Measurements from ENCODE around the gene FGD2. TPM values are rescaled to one million over a fixed set of nuclear protein-coding genes. Genes with fewer than 3 reads are reported as not detected.

The FGD2 gene
- total and polyA plus RNA-seq, 2 donors (not counting 1 experiment from before 2014, with no cell fraction given), result 352 to 682 TPM

DNA sequence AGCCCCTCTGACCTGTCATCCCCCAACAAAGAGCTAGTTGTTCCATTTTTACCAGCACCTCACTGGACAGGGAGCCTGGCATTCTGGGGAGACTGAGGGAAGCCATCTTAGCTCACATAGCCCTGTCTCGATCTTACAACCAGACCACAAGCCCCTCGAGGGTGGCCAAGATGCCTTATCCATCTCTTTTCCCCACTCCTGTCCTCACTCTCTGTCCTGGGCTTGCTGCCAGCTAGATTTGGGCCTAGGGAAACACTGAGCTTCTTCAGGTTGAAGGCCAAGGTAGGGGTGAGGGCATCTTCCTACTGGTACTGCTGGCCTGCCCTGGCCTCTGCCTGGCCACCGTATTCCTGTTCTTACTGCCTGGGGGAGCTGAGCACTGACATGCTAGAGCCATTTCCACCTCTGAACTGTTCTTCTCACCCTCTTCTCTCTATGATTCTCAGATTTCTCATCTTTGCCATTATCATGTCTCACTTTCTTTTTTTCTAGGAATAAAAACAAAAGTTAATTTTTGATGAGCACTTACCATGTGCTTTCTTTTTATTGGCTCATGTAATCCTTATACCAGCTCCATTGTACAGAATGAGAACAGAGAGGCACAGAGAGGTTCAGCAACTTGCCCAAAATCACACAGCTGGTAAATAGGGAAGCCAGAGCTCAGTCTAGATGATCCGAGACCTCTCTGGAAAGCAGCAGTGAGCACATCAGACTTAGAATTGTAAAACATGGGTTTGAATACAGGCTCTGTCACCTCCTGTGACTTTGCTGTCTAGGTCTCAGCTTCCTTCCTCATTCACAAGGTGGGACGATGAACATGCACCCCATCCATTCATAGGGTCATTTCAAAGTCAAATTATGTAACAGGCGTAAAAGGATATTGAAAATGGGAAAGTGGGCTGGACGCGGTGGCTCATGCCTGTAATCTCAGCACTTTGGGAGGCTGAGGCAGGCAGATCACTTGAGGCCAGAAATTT lies 28.7 kb downstream of the FGD2 start:
- H3K79me2 ChIP-seq (ENCODE audit: control insufficient read depth, insufficient read depth, low read length), result peaks cover 3% of the 10 kb centered on the region
- POLR2A ChIA-PET, result interaction anchor here (0.7 to 1.6 kb wide), 7 partner anchors 11 to 151 kb away, joined by 3 to 5 read pairs (median 4); no protein-coding TSS in a partner anchor
- no peak overlapping the region for H3K9ac ChIP-seq (ENCODE audit: low read length)
- peaks cover 25% of the 10 kb centered on the region for H4K20me1 ChIP-seq (ENCODE audit: control insufficient read depth, insufficient read depth, low read length, poor library complexity, severe bottlenecking)
- H3K9me3 ChIP-seq (ENCODE audit: control extremely low read depth in 1 of 3, control insufficient read depth in 2 of 3, insufficient read depth in 1 of 3, low read length in 2 of 3), result peaks cover 0 to 9% (median 6%) of the 10 kb centered on the region in 3 donors
- H3K27ac ChIP-seq (ENCODE audit: low read length in 2 of 2), result peak overlapping the region in 1 of 2 donors; percentile 59
- intact Hi-C loops (cut with micrococcal nuclease), result no loop called here
- WGBS (ENCODE audit: insufficient coverage), result 81% methylated on average over 4 of the region's 8 CpGs
- no peak overlapping the region for H3K4me3 Mint-ChIP-seq
- DNase-seq (no peak), ATAC-seq (ENCODE audit: low read depth) (no peak)
- peaks cover 33% of the 10 kb centered on the region for H3K4me1 Mint-ChIP-seq
- TF ChIP-seq, protein P1, sequence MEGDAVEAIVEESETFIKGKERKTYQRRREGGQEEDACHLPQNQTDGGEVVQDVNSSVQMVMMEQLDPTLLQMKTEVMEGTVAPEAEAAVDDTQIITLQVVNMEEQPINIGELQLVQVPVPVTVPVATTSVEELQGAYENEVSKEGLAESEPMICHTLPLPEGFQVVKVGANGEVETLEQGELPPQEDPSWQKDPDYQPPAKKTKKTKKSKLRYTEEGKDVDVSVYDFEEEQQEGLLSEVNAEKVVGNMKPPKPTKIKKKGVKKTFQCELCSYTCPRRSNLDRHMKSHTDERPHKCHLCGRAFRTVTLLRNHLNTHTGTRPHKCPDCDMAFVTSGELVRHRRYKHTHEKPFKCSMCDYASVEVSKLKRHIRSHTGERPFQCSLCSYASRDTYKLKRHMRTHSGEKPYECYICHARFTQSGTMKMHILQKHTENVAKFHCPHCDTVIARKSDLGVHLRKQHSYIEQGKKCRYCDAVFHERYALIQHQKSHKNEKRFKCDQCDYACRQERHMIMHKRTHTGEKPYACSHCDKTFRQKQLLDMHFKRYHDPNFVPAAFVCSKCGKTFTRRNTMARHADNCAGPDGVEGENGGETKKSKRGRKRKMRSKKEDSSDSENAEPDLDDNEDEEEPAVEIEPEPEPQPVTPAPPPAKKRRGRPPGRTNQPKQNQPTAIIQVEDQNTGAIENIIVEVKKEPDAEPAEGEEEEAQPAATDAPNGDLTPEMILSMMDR (IDR thresholded peaks at IDR 0.05), result no peak
- TF ChIP-seq EZH2 (IDR thresholded peaks at IDR 0.05; ENCODE audit: borderline replicate concordance, insufficient read depth, low read depth, low read length, poor library complexity, severe bottlenecking), result no peak
- H3K36me3 ChIP-seq (replicated peaks in 1 of 2; ENCODE audit: control extremely low read depth in 1 of 2, control insufficient read depth in 1 of 2, extremely low read depth in 1 of 2, insufficient read depth in 2 of 2, low read length in 1 of 2), result peaks cover 6 to 63% of the 10 kb centered on the region in 2 experiments
- H3K27me3 ChIP-seq (replicated peaks in 1 of 4; ENCODE audit: control extremely low read depth in 1 of 4, control insufficient read depth in 3 of 4, insufficient read depth in 4 of 4, low read length in 3 of 4), result no peaks in the 10 kb centered on the region
- H3K27me3 Mint-ChIP-seq, result no peaks in the 10 kb centered on the region
- no peaks in the 10 kb centered on the region for H3K9me3 Mint-ChIP-seq (ENCODE audit: insufficient read depth)
- no peak overlapping the region for H3K4me3 ChIP-seq (ENCODE audit: control extremely low read depth in 1 of 5, extremely low read depth in 1 of 5, insufficient read depth in 1 of 5, low read depth in 2 of 5, low read length in 4 of 5)
- no peak overlapping the region for H2AFZ ChIP-seq (ENCODE audit: insufficient read depth, low read depth, low read length, poor library complexity, severe bottlenecking)
- H3K27ac Mint-ChIP-seq, result peak overlapping the region; percentile 89
- CTCF ChIA-PET, result interaction anchor here (1.1 to 22.0 kb wide), 6 partner anchors 13 to 171 kb away, joined by 3 to 587 read pairs (median 218); partner anchors contain the start of gene PIM1
- H3K4me1 ChIP-seq (ENCODE audit: control insufficient read depth in 2 of 2, insufficient read depth in 2 of 2, low read length in 2 of 2), result peaks cover 0 to 9% of the 10 kb centered on the region in 2 donors
- H3K4me2 ChIP-seq (replicated peaks; ENCODE audit: low read depth, low read length, poor library complexity, severe bottlenecking), result no peak overlapping the region
